ENCODE results near the gene SOWAHC. TPM values are rescaled to one million over a fixed set of nuclear protein-coding genes. Genes with fewer than 3 reads are reported as not detected.

The SOWAHC gene
- total RNA-seq, 1 donor from 2014 or later: 30.9 TPM

Other genes starting within 250 kb of the SOWAHC start
- 135 TPM for gene SEPTIN10, start 398 bp upstream of the SOWAHC start, total RNA-seq
- 134 TPM for gene RGPD5, start 179.9 kb downstream of the SOWAHC start, total RNA-seq